Panc1 (cell line): ENCODE data around the gene MRFAP1L1. TPM values are rescaled to one million over a fixed set of nuclear protein-coding genes. Genes with fewer than 3 reads are reported as not detected.

Source experiments
- ATAC-seq: fragments of 200-7000 bp; cut with Tn5 transposase; 2 replicates; pipeline ENCODE4 v1.9.1; 2020; ENCODE audit warnings: mild to moderate bottlenecking, moderate library complexity
- BruUV-seq: library from RNA; stranded (reverse); fragments of 400-500 nt; replicated peaks from 2 replicates; lab custom pipeline; 2021; lab: Mats Ljungman, UMichigan
- CTCF ChIA-PET: fragments of 300-600 bp; sonication (Branson Sonifier 250); formaldehyde crosslinking; loops from one replicate; lab custom pipeline; 2022; ENCODE audit warnings: antibody characterized with exemption; lab: Charles Lee
- POLR2A ChIA-PET: fragments of 300-600 bp; sonication (Branson Sonifier 250); formaldehyde crosslinking; loops from one replicate; lab custom pipeline; 2022; ENCODE audit warnings: antibody characterized with exemption; lab: Charles Lee
- DNase-seq: peaks from one replicate; pipeline ENCODE4 v3.0.0-alpha.2; 2010; ENCODE audit warnings: low read depth, low spot score
- H3K27ac ChIP-seq: 2 replicates; pipeline ENCODE4 v1.5.1; 2011; ENCODE audit warnings: mild to moderate bottlenecking, low read length, inconsistent platforms
- H3K27me3 ChIP-seq: fragments of 200-500 bp; sonication (Bioruptor generic); 2 replicates; pipeline ENCODE4 v1.6.0; 2014; ENCODE audit warnings: low read length, inconsistent platforms; ENCODE audit not compliant: control insufficient read depth, insufficient read depth
- H3K36me3 ChIP-seq: fragments of 200-500 bp; sonication (Bioruptor generic); 2 replicates; pipeline ENCODE4 v1.5.1; 2014; ENCODE audit warnings: inconsistent platforms, mild to moderate bottlenecking, low read length, moderate library complexity; ENCODE audit not compliant: control insufficient read depth, insufficient read depth
- H3K4me1 ChIP-seq: 2 replicates; pipeline ENCODE4 v1.5.1; 2011; ENCODE audit warnings: inconsistent platforms, mild to moderate bottlenecking, low read length, moderate library complexity; ENCODE audit not compliant: control insufficient read depth, insufficient read depth
- H3K4me3 ChIP-seq, 2 experiments: 2 replicates each; pipeline ENCODE4 v1.5.1; 2011 to 2012; ENCODE audit warnings: low read depth in 2 of 2, low read length in 2 of 2, mild to moderate bottlenecking in 2 of 2, inconsistent platforms in 1 of 2, moderate library complexity in 1 of 2
- H3K9me3 ChIP-seq: fragments of 200-500 bp; sonication (Bioruptor generic); 2 replicates; pipeline ENCODE4 v1.5.1; 2014; ENCODE audit warnings: low read depth, mild to moderate bottlenecking, inconsistent platforms, low read length, moderate library complexity; ENCODE audit not compliant: control insufficient read depth, insufficient read depth
- CTCF ChIP-seq: fragments of 450-650 bp; IDR thresholded peaks from 2 replicates; pipeline ENCODE4 v1.5.1; 2017; ENCODE audit warnings: mild to moderate bottlenecking
- POLR2AphosphoS5 ChIP-seq: IDR thresholded peaks from 2 replicates; pipeline ENCODE4 v1.6.1; 2012; ENCODE audit warnings: mild to moderate bottlenecking, low read depth, low read length, moderate library complexity
- REST ChIP-seq, 2 experiments: IDR thresholded peaks; 2 replicates each; pipeline ENCODE4 v1.6.1; 2011 to 2012; ENCODE audit warnings: low read depth in 2 of 2, control low read depth in 1 of 2, low read length in 1 of 2, mild to moderate bottlenecking in 1 of 2, moderate library complexity in 1 of 2; ENCODE audit not compliant: insufficient read depth in 1 of 2
- SIN3A ChIP-seq: IDR thresholded peaks from 2 replicates; pipeline ENCODE4 v1.6.1; 2012; ENCODE audit warnings: low read depth, mild to moderate bottlenecking, low read length, moderate library complexity, borderline replicate concordance; ENCODE audit not compliant: insufficient read depth
- TCF7L2 ChIP-seq: IDR thresholded peaks from 2 replicates; pipeline ENCODE4 v1.6.1; 2011; ENCODE audit warnings: mild to moderate bottlenecking, low read depth, low read length, inconsistent platforms
- in situ Hi-C: cut with HindIII; loops from 2 replicates; pipeline ENCODE4 v1.10.0; 2016; ENCODE audit warnings: low sequenced_read_pairs, low pct_unique_long_range_greater_than_20kb
- intact Hi-C: fragments of 100-400 bp; cut with micrococcal nuclease; formaldehyde crosslinking; loops from one replicate; pipeline ENCODE4 v1.10.0; 2022; ENCODE audit not compliant: unreplicated experiment
- total RNA-seq: library from RNA; stranded (reverse); gene quantifications from one replicate; pipeline ENCODE4 v1.2.1, GENCODE V29; 2021; ENCODE audit not compliant: unreplicated experiment

The MRFAP1L1 gene
- total RNA-seq, 1 experiment from 2014 or later, result 29.5 TPM

GRCh38 chr4:6662591-6662990, 47.1 kb downstream of the MRFAP1L1 start:
- Histone ChIP-seq H3K4me3 (no peak overlapping the region), H3K27me3 (no peaks in the 10 kb centered on the region), H3K36me3 (no peaks in the 10 kb centered on the region), H3K27ac (no peak overlapping the region), H3K4me1 (no peaks in the 10 kb centered on the region; the same call in 1 of the 2 replicates), H3K9me3 (no peaks in the 10 kb centered on the region)
- TF ChIP-seq TCF7L2, result no peak
- TF ChIP-seq SIN3A, result no peak
- TF ChIP-seq CTCF, result no peak
- TF ChIP-seq POLR2AphosphoS5, result no peak
- no peak for TF ChIP-seq REST (IDR thresholded peaks at IDR 0.05; ENCODE audit: insufficient read depth in 1 of 2, low read depth in 2 of 2, low read length in 1 of 2)
- DNase-seq, result no peak
- ChIA-PET POLR2A (no interaction called here), CTCF (no interaction called here)
- intact Hi-C loops, result no loop called here
- no peak for ATAC-seq
- BruUV-seq, result no TSS peak
- in situ Hi-C loops, result no loop called here

DNA sequence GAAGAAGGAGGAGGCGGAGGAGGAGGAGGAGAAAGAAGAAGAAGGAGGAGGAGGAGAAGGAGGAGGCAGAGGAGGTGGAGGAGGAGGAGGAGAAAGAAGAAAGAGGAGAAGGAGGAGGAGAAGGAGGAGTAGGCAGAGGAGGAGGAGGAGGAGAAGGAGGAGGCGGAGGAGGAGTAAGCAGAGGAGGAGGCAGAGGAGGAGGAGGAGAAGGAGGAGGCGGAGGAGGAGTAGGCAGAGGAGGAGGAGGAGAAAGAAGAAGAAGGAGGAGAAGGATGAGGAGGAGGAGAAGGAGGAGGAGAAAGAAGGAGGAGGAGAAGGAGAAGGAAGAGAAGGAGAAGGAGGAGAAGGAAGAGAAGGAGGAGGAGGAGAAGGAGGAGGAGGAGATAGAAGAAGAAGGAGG, 49.2 kb downstream of the MRFAP1L1 start:
- ATAC-seq, result no peak

More for the DNA sequence above, 49.2 kb downstream of the MRFAP1L1 start:
- no peaks in the 10 kb centered on the region for H3K9me3 ChIP-seq
- H3K27me3 ChIP-seq, result no peaks in the 10 kb centered on the region
- ChIA-PET CTCF (no interaction called here), POLR2A (no interaction called here)
- no peaks in the 10 kb centered on the region for H3K36me3 ChIP-seq
- intact Hi-C loops (no loop called here), in situ Hi-C loops (no loop called here)
- no TSS peak for BruUV-seq
- no peak overlapping the region for H3K27ac ChIP-seq
- DNase-seq, result no peak
- no peaks in the 10 kb centered on the region; the same call in 1 of the 2 replicates for H3K4me1 ChIP-seq
- no peak for TF ChIP-seq TCF7L2
- TF ChIP-seq POLR2AphosphoS5, result no peak
- no peak for TF ChIP-seq REST (IDR thresholded peaks at IDR 0.05; ENCODE audit: insufficient read depth in 1 of 2, low read depth in 2 of 2, low read length in 1 of 2)
- H3K4me3 ChIP-seq, result no peak overlapping the region
